Endothelial cell of umbilical vein (primary cell): ENCODE results near the gene OPRM1.

Experiments
- CTCF ChIP-seq, 2 donors: IDR thresholded peaks; 1 replicate in 1 of 2; 2 replicates in 1 of 2; pipeline ENCODE4 v1.5.1; 2011; ENCODE audit warnings: low read length in 2 of 2, mild to moderate bottlenecking in 2 of 2, moderate library complexity in 2 of 2, control low read depth in 1 of 2, inconsistent platforms in 1 of 2, low read depth in 1 of 2; ENCODE audit not compliant: insufficient read depth in 1 of 2; ENCODE audit errors: extremely low read depth in 1 of 2
- EZH2 ChIP-seq: IDR thresholded peaks from 2 replicates; pipeline ENCODE4 v1.6.1; 2012; ENCODE audit warnings: borderline replicate concordance, low read depth, mild to moderate bottlenecking, moderate library complexity, low read length, inconsistent platforms; ENCODE audit not compliant: severe bottlenecking

- no peak for TF ChIP-seq CTCF (IDR thresholded peaks at IDR 0.05; ENCODE audit: extremely low read depth in 1 of 2, insufficient read depth in 1 of 2, low read depth in 1 of 2, low read length in 2 of 2)
- no peak for TF ChIP-seq EZH2
Measured at GRCh38 chr6:154206141-154206540, 167.1 kb downstream of the OPRM1 start.
